ENCODE measurements around the gene TBX18. TPM values are rescaled to one million over a fixed set of nuclear protein-coding genes. Genes with fewer than 3 reads are reported as not detected.

TBX18 gene
- total RNA-seq, 1 donor from 2014 or later, result 4.6 TPM

DNA sequence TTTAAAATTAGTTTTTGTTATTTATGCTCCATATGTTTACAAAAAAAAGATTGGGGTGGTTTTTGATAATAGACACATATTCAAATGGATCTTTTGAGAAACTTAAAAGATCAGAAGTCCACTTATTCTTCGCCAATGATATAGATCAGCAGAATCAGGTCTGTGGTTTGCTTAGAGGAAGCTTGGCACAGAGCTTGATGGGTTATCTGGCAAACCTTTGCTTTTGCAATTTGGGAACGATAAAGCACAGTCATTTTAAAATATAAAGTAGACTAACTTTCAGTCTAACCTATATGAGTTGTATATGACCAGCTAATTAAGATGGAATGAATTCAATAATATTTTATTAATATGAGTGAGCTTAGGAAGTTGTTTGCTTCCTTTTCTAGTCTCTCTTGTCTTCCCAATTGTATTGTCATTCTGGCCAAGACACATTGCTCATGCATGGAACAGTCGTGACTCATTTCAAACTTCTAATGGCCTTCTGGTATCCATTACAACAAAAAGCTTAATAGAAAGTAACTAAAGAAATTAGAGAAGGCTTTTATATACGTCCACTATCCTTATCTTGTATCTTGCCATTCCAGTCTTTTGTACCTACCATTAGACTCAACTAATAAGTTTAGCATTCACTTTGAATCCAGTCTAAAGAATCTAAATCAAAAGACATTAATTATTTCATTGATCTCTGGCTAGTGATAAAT, 118.7 kb downstream of the TBX18 start:
- intact Hi-C loops (cut with DNase I), result no loop called here

DNA sequence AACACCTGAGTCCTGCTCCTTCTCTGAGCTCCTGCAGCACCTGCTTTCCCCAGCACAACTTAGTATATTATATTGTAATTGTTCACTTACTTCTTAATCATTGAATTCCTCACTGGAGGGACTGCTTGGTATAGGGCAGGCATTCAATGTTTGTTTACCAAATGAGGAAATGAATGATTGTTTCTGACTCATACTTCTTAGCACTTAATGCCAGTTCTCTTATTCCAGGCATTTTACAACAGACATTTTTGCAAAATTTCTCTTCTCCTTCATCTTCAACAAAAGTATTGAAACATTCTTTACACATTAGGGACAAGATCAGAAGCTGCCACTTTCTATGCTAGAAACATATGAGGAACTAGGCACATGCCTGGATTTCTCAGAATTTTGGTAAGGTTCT, 119.4 kb downstream of the TBX18 start:
- DNase-seq (ENCODE audit: low spot score), result no peak
- intact Hi-C loops (cut with DNase I), result no loop called here

More for the DNA sequence above, 118.7 kb downstream of the TBX18 start:
- no peak for DNase-seq (ENCODE audit: low spot score)

GRCh38 chr6:84643778-84644177, 120.6 kb downstream of the TBX18 start:
- DNase-seq (ENCODE audit: low spot score), result no peak

DNA sequence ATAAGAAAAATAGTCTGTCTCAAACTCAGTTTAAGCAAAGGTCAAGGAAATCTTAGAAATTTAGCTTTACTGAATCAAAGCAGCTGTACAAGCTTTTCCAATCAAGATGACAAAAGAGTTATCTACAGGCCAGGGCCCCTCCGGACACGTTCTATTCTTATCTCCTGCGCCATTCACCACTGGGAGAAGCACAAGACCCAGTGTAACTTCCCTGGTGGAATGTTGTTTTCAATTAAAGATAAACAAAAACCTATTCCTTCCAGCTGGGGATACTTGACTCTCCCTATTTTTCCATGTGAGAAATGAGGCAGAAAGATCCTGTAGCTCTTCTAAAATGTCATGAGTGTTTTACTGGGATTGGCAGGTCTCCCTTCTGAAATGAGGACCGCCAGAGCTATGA, 123.3 kb downstream of the TBX18 start:
- intact Hi-C loops (cut with DNase I), result no loop called here
- no peak for DNase-seq (ENCODE audit: low spot score)

More at GRCh38 chr6:84643778-84644177, 120.6 kb downstream of the TBX18 start:
- intact Hi-C loops (cut with DNase I), result no loop called here

GRCh38 chr6:84639396-84639795, 125.0 kb downstream of the TBX18 start:
- intact Hi-C loops (cut with DNase I), result no loop called here
- DNase-seq (ENCODE audit: low spot score), result no peak

DNA sequence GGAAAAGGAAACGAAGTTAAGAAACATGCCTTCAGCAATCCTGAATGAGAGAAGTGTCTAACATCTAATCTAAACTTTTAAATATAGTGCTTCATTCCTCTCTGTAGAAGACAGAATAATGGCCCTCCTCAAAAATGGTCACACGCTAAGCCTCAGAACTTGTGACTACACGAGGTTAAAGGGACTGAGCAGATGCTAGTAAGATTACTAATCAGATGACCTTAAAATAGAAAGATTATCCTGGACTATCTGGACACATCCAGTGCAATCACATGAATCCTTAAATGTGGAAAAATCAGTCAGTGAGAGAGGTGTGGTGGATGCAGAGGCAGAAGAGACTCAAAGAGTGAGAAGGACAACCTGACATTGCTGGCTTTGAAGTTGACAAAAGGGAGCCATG, 126.1 kb downstream of the TBX18 start:
- DNase-seq (ENCODE audit: low spot score), result no peak
- intact Hi-C loops (cut with DNase I), result no loop called here
